Upper lobe of left lung (tissue), 4 donors: ENCODE data around the gene ZKSCAN1.

Experiments
- EP300 ChIP-seq, 4 donors: sonication (generic); formaldehyde crosslinking; IDR thresholded peaks; one replicate each; pipeline ENCODE4 v1.5.1; 2017; ENCODE audit warnings: antibody characterized with exemption in 4 of 4, control low read depth in 2 of 4
- TF ChIP-seq, protein P1 (sequence below), 6 experiments: fragments of 450-650 bp in 4 of 6; fragments of 200-600 bp in 2 of 6; sonication (generic) in 2 of 6; IDR thresholded peaks; one replicate each; pipeline ENCODE4 v1.5.1; 2016 to 2019; ENCODE audit warnings: antibody characterized with exemption in 6 of 6

DNA sequence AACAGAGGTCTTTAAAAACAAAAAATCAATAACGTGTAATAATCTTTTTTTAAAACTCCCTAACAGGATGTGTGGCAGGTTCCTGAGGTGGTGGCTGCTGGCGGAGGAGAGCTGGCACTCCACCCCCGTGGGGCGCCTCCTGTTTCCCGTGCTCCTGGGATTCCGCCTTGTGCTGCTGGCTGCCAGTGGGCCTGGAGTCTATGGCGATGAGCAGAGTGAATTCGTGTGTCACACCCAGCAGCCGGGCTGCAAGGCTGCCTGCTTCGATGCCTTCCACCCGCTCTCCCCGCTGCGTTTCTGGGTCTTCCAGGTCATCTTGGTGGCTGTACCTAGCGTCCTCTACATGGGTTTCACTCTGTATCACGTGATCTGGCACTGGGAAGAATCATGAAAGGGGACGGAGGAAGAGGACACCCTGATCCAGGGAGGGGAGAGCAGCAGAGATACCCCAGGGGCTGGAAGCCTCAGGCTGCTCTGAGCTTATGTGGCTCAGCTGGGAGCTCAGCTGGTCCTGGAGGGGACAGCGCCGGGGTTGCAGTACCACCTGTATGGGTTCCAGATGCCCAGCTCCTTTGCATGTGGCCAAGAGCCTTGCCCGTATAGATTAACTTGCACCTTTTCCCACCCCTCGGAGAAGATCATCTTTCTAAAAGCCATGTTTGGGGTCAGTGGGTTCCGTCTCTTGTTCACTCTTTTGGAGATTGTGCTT, 22.9 kb upstream of the ZKSCAN1 start:
- TF ChIP-seq, protein P1, sequence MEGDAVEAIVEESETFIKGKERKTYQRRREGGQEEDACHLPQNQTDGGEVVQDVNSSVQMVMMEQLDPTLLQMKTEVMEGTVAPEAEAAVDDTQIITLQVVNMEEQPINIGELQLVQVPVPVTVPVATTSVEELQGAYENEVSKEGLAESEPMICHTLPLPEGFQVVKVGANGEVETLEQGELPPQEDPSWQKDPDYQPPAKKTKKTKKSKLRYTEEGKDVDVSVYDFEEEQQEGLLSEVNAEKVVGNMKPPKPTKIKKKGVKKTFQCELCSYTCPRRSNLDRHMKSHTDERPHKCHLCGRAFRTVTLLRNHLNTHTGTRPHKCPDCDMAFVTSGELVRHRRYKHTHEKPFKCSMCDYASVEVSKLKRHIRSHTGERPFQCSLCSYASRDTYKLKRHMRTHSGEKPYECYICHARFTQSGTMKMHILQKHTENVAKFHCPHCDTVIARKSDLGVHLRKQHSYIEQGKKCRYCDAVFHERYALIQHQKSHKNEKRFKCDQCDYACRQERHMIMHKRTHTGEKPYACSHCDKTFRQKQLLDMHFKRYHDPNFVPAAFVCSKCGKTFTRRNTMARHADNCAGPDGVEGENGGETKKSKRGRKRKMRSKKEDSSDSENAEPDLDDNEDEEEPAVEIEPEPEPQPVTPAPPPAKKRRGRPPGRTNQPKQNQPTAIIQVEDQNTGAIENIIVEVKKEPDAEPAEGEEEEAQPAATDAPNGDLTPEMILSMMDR (IDR thresholded peaks at IDR 0.05): no peak
- no peak for TF ChIP-seq EP300 (IDR thresholded peaks at IDR 0.05)
